SK-N-MC (cell line): ENCODE results near the gene NDST1.

Source experiments
- EZH2 ChIP-seq: fragments of 200-600 bp; sonication (generic); IDR thresholded peaks from one replicate; pipeline ENCODE4 v1.6.1; 2017; ENCODE audit warnings: antibody characterized with exemption
- POLR2AphosphoS5 ChIP-seq: IDR thresholded peaks from 2 replicates; pipeline ENCODE4 v1.6.1; 2012; ENCODE audit warnings: mild to moderate bottlenecking, low read depth, low read length, borderline replicate concordance

- TF ChIP-seq POLR2AphosphoS5 (no peak), EZH2 (no peak)
Observed at GRCh38 chr5:150556859-150557508, 49.1 kb downstream of the NDST1 start.
